Sigmoid colon (tissue), 4 donors: ENCODE results near the gene PFDN1.

ENCODE experiments used
- POLR2AphosphoS5 ChIP-seq, 4 donors: sonication (generic); formaldehyde crosslinking; IDR thresholded peaks; one replicate each; pipeline ENCODE4 v1.6.1; 2017; ENCODE audit warnings: antibody characterized with exemption in 4 of 4
- TF ChIP-seq, protein P1 (sequence below), 4 experiments: fragments of 450-650 bp in 3 of 4; fragments of 200-600 bp in 1 of 4; IDR thresholded peaks; one replicate each; pipeline ENCODE4 v1.5.1; 2016 to 2019; ENCODE audit warnings: antibody characterized with exemption in 4 of 4, mild to moderate bottlenecking in 3 of 4, moderate library complexity in 2 of 4

DNA sequence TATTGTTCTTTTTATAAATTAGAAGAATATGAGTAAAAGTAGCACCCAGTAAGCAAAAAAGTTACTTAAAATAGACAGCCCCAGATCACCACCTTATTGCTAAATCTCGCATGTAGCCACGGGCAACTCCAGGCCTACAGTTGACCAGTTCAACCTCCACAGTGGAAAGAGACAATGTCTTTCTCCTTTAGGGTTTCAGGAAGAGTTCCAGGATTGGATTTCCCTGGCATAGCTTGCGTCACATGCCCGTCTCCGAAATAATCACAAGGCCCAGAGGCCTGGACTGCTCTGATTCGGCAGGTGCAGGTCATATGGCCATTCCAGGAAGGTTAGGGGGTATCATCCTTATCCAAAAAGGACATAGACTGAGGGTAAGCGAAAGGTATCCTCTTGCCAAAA lies 9.9 kb upstream of the PFDN1 start:
- TF ChIP-seq, protein P1, sequence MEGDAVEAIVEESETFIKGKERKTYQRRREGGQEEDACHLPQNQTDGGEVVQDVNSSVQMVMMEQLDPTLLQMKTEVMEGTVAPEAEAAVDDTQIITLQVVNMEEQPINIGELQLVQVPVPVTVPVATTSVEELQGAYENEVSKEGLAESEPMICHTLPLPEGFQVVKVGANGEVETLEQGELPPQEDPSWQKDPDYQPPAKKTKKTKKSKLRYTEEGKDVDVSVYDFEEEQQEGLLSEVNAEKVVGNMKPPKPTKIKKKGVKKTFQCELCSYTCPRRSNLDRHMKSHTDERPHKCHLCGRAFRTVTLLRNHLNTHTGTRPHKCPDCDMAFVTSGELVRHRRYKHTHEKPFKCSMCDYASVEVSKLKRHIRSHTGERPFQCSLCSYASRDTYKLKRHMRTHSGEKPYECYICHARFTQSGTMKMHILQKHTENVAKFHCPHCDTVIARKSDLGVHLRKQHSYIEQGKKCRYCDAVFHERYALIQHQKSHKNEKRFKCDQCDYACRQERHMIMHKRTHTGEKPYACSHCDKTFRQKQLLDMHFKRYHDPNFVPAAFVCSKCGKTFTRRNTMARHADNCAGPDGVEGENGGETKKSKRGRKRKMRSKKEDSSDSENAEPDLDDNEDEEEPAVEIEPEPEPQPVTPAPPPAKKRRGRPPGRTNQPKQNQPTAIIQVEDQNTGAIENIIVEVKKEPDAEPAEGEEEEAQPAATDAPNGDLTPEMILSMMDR (IDR thresholded peaks at IDR 0.05) = no peak
- no peak for TF ChIP-seq POLR2AphosphoS5 (IDR thresholded peaks at IDR 0.05)
